Activated CD8-positive, alpha-beta memory T cell treated with anti-CD3 and anti-CD28 coated beads, Interleukin-2, amount 50 U/mL, for 24 hours (primary cell): ENCODE results near the gene GNGT2.

Experiments used
- DNase-seq: peaks from one replicate; pipeline ENCODE4 v3.0.0-alpha.2; 2020; ENCODE audit errors: extremely low read depth

GNGT2 gene

GRCh38 chr17:49170216-49170615 lies 40.2 kb downstream of the GNGT2 start:
- no peak for DNase-seq

DNA sequence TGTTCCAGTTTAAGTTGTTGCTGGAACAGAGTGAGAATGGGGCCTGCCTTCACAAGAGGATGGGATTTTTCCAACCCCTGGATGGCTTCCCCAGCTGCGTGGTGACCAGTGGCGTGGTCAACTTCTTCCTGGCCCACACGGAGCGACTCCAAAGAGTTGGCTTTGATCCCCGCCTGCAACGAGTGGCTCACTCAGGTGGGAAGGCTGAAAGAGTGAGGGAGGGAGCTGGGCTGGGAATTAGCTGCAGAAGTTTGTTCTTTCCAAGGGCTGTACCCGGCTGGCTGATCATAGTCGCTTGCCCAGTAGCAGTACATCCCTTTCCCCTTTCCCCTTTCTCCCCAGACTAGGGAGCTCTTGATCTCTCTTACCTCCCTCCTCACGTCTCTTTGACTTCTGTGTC lies 41.7 kb downstream of the GNGT2 start:
- no peak for DNase-seq

DNA sequence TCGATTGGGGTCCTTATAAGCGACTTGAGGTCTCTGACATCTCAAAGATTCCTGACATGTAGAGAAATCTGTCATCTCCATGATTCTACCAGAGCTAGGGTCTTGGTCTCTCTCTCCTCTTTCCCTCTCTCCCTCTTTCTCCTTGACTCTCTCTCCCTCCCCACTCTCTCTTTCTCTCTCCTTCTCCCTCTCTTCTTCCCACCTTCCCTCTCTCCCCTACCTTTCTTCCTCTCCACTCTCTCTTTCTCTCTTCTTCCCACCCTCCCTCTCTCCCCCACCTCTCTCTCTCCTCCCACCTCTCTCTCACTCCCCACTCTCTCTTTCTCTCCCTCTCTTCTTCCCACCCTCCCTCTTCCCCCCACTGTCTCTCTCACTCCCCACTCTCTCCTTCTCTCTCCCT lies 45.2 kb downstream of the GNGT2 start:
- DNase-seq: no peak

DNA sequence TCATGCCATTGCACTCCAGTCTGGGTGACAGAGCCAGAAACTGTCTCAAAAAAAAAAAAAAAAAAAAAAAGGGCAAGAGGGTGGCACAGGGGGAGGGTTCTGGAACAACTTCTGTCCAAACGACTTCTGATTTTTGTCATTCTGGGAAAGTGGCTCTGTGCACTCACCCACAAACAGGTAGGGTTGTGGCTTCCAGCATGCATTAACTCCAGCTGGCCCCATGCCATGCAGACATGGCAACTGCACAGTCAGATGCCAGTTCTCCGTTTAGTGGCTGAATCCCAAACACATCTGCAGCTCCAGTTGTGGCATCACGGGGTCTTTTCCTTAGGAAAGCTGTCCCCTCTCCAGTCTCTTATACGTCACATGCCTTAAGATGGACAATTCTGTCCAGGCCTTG lies 47.5 kb downstream of the GNGT2 start:
- no peak for DNase-seq

GRCh38 chr17:49157784-49158183 lies 52.6 kb downstream of the GNGT2 start:
- DNase-seq: no peak

GRCh38 chr17:49156256-49156655 lies 54.1 kb downstream of the GNGT2 start:
- no peak for DNase-seq
